ENCODE data around the gene PSTPIP2. TPM values are rescaled to one million over a fixed set of nuclear protein-coding genes. Genes with fewer than 3 reads are reported as not detected.
A peak's percentile ranks its signal among the peaks of the same experiment; 100 is the strongest.

The PSTPIP2 gene
- total and polyA plus RNA-seq, 11 donors, result 0.65 to 15.0 (median 2.0) TPM

GRCh38 chr18:46097801-46098615 lies 25.9 kb upstream of the PSTPIP2 start, which contains the start of gene ATP5F1A:
TSS of gene ATP5F1A (minus strand) at chr18:46098296. CDS start at chr18:46098231, 65 bp downstream.
- H3K9me3 ChIP-seq, result no peaks in the 10 kb centered on the region
- peak within 1 kb of the TSS; percentile 69 to 98 (median 84) for H3K4me3 ChIP-seq
- TF ChIP-seq POLR2A (IDR thresholded peaks at IDR 0.05), result peak; percentile 71 to 83
- peak in 1 of 12 donors; percentile 20 for TF ChIP-seq CTCF (IDR thresholded peaks at IDR 0.05)
- peaks cover 0 to 32% (median 20%) of the 10 kb centered on the region in 9 donors for H3K36me3 ChIP-seq
- H3K27ac ChIP-seq, result peak within 1 kb of the TSS; percentile 86 to 99 (median 96)
- H3K27me3 ChIP-seq, result no peaks in the 10 kb centered on the region
- peak; percentile 89 to 95 (median 94) for DNase-seq
- WGBS, 4 donors, result 0 to 1% (median 1%) methylated on average over 43 to 53 of the region's 53 CpGs
- intact Hi-C loops (cut with DNase I), result loop anchor here in 2 of 10 donors (10.0 kb wide), 2 partner anchors 133 to 593 kb away; partner anchors contain the start of gene EPG5 (in 1 of the 2)
- ATAC-seq, result peak; percentile 72 to 95 (median 83)
- H3K4me1 ChIP-seq, result peaks cover 0 to 46% (median 31%) of the 10 kb centered on the region in 12 donors

- WGBS, 4 donors, result 0 to 1% (median 1%) methylated on average over 8 of the region's 8 CpGs
- Histone ChIP-seq H3K4me1 (peaks cover 0 to 52% (median 32%) of the 10 kb centered on the region in 12 donors), H3K27ac (peak overlapping the region; percentile 86 to 99 (median 96)), H3K4me3 (peak overlapping the region; percentile 69 to 98 (median 84)), H3K36me3 (peaks cover 0 to 38% (median 26%) of the 10 kb centered on the region in 9 donors), H3K27me3 (no peaks in the 10 kb centered on the region), H3K9me3 (no peaks in the 10 kb centered on the region)
- DNase-seq (no peak), ATAC-seq (peak in 3 of 4 donors; percentile 2 to 35 (median 32))
- intact Hi-C loops (cut with DNase I), result loop anchor here in 2 of 10 donors (10.0 kb wide), 2 partner anchors 133 to 593 kb away; partner anchors contain the start of gene EPG5 (in 1 of the 2)
- TF ChIP-seq POLR2A (IDR thresholded peaks at IDR 0.05), result no peak
- no peak for TF ChIP-seq CTCF (IDR thresholded peaks at IDR 0.05)
Measured at GRCh38 chr18:46097431-46097800, 25.4 kb upstream of the PSTPIP2 start.

- Histone ChIP-seq H3K27ac (peak overlapping the region; percentile 86 to 99 (median 96)), H3K9me3 (no peaks in the 10 kb centered on the region), H3K4me3 (peak overlapping the region; percentile 69 to 98 (median 84)), H3K27me3 (no peaks in the 10 kb centered on the region), H3K4me1 (peaks cover 0 to 59% (median 33%) of the 10 kb centered on the region in 12 donors), H3K36me3 (peaks cover 0 to 44% (median 33%) of the 10 kb centered on the region in 9 donors)
- intact Hi-C loops (cut with DNase I), result loop anchor here in 2 of 10 donors (10.0 kb wide), 2 partner anchors 132 to 592 kb away; partner anchors contain the start of gene EPG5 (in 1 of the 2)
- ATAC-seq (peak in 1 of 4 donors; percentile 16), DNase-seq (no peak)
- WGBS, 4 donors, result 23 to 40% (median 32%) methylated on average over 22 of the region's 22 CpGs
- TF ChIP-seq CTCF (IDR thresholded peaks at IDR 0.05) (no peak), POLR2A (IDR thresholded peaks at IDR 0.05) (no peak)
Measured at GRCh38 chr18:46096651-46097300, 24.7 kb upstream of the PSTPIP2 start.

All from heart left ventricle (tissue), 16 donors.